DOHH2 (cell line): ENCODE data around the gene TEX261.
"Not testable (repeated sequence)": the region's sequence is repeated elsewhere in the genome, so short reads cannot be mapped to it uniquely, and the experiment has no call there.

Source experiments
- H3F3A ChIP-seq: fragments of 200-600 bp; sonication (generic), shearing (Covaris generic); 2 replicates; pipeline ENCODE4 v1.6.0; 2016; ENCODE audit warnings: antibody characterized with exemption, mild to moderate bottlenecking; ENCODE audit not compliant: control insufficient read depth, insufficient read depth
- H3K27ac ChIP-seq: fragments of 200-600 bp; sonication (generic); 2 replicates; pipeline ENCODE4 v1.5.1; 2014; ENCODE audit warnings: low read depth, mild to moderate bottlenecking, low read length, moderate library complexity
- H3K27me3 ChIP-seq: fragments of 200-600 bp; sonication (generic); 2 replicates; pipeline ENCODE4 v1.6.1; 2014; ENCODE audit warnings: mild to moderate bottlenecking, low read length, mixed read lengths; ENCODE audit not compliant: control insufficient read depth
- H3K36me3 ChIP-seq: fragments of 200-600 bp; sonication (generic); 2 replicates; pipeline ENCODE4 v1.6.1; 2014; ENCODE audit warnings: mild to moderate bottlenecking, low read length, moderate library complexity, mixed read lengths; ENCODE audit not compliant: control insufficient read depth
- H3K4me1 ChIP-seq: fragments of 200-600 bp; sonication (generic); 2 replicates; pipeline ENCODE4 v1.6.1; 2014; ENCODE audit warnings: mild to moderate bottlenecking, low read length, mixed read lengths; ENCODE audit not compliant: control insufficient read depth
- H3K4me2 ChIP-seq: fragments of 200-600 bp; sonication (generic); 2 replicates; pipeline ENCODE4 v1.6.0; 2014; ENCODE audit warnings: mild to moderate bottlenecking, low read length, moderate library complexity
- H3K4me3 ChIP-seq: fragments of 200-600 bp; sonication (generic); 2 replicates; pipeline ENCODE4 v1.5.1; 2014; ENCODE audit warnings: mild to moderate bottlenecking, low read length, mixed read lengths
- H3K79me2 ChIP-seq: fragments of 200-600 bp; sonication (generic); 2 replicates; pipeline ENCODE4 v1.6.1; 2014; ENCODE audit warnings: mild to moderate bottlenecking, low read length, mixed read lengths; ENCODE audit not compliant: control insufficient read depth
- H3K9me2 ChIP-seq: fragments of 200-600 bp; sonication (generic); replicated peaks from 2 replicates; pipeline ENCODE4 v1.6.1; 2014; ENCODE audit warnings: mild to moderate bottlenecking, low read length, mixed read lengths; ENCODE audit not compliant: control insufficient read depth
- H3K9me3 ChIP-seq: fragments of 200-600 bp; sonication (generic); 2 replicates; pipeline ENCODE4 v1.6.1; 2014; ENCODE audit warnings: antibody characterized with exemption, low read length, mixed read lengths; ENCODE audit not compliant: control insufficient read depth, insufficient read depth
- H4K20me1 ChIP-seq: fragments of 200-600 bp; sonication (generic); 2 replicates; pipeline ENCODE4 v1.6.0; 2014; ENCODE audit warnings: low read depth, mild to moderate bottlenecking, antibody characterized with exemption, low read length, moderate library complexity; ENCODE audit not compliant: control insufficient read depth, insufficient read depth
- CTCF ChIP-seq: fragments of 200-600 bp; sonication (generic); IDR thresholded peaks from one replicate; pipeline ENCODE4 v1.5.1; 2014; ENCODE audit warnings: antibody characterized with exemption, mild to moderate bottlenecking, low read depth, low read length; ENCODE audit not compliant: poor library complexity, severe bottlenecking
- EZH2phosphoT487 ChIP-seq: fragments of 200-600 bp; sonication (generic); IDR thresholded peaks from 2 replicates; pipeline ENCODE4 v1.6.1; 2017; ENCODE audit warnings: borderline replicate concordance, mild to moderate bottlenecking, antibody characterized with exemption, low read length, moderate library complexity, mixed read lengths

The TEX261 gene

DNA sequence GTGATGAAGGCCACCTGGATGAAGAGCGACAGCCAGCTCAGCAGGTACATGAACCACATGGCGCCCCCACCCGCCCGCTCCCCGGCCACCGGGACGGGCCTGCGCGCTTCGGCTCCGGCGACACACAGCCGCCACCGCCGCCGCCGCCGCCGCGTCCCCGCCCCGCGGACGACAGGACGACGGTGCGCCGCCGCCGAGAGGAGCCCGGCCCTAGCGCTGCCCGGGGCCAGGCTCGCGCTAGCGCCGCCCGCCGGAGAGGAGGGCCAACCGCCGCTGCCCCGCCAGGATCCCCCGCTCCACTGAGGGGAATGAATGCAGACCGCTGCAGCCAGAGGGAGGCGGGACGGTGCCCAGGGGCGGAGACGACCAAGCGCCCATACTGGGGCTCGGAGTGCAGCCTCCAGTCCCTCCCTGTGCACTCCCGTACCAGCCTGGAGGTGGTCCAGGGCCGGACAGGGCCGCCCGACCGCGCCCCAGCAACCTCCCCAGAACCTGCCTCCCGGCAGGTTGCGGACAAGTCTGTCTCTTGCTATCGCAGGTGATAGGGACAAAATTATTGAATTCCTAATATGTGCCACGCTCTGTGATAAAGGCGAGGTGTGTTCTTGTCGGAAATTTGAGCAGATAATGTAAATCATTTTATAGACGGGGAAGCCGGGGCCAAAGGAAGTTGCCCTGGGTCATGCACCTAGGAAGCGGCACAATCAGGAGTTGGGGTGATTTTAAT is at the start of gene TEX261:
TEX261 (minus strand) TSS at position 175 of the 727 bp plus-strand sequence; CDS start at position 59, 116 bp downstream.
- H3K27me3 ChIP-seq: no peaks in the 10 kb centered on the region
- H3K27ac ChIP-seq: peak within 1 kb of the TSS; percentile 45
- H4K20me1 ChIP-seq: peaks cover 9% of the 10 kb centered on the region
- H3K36me3 ChIP-seq: peaks cover 30% of the 10 kb centered on the region
- H3K9me2 ChIP-seq: no peaks in the 10 kb centered on the region
- H3K9me3 ChIP-seq: no peaks in the 10 kb centered on the region
- peaks cover 28% of the 10 kb centered on the region for H3K4me1 ChIP-seq
- H3K4me2 ChIP-seq: peak within 1 kb of the TSS; percentile 93
- peak within 1 kb of the TSS; percentile 91 for H3K4me3 ChIP-seq
- TF ChIP-seq EZH2phosphoT487 (no peak), CTCF (peak; percentile 55)
- H3K79me2 ChIP-seq: peaks cover 38% of the 10 kb centered on the region
- H3F3A ChIP-seq: peaks cover 3% of the 10 kb centered on the region; the same call in 1 of the 2 replicates

DNA sequence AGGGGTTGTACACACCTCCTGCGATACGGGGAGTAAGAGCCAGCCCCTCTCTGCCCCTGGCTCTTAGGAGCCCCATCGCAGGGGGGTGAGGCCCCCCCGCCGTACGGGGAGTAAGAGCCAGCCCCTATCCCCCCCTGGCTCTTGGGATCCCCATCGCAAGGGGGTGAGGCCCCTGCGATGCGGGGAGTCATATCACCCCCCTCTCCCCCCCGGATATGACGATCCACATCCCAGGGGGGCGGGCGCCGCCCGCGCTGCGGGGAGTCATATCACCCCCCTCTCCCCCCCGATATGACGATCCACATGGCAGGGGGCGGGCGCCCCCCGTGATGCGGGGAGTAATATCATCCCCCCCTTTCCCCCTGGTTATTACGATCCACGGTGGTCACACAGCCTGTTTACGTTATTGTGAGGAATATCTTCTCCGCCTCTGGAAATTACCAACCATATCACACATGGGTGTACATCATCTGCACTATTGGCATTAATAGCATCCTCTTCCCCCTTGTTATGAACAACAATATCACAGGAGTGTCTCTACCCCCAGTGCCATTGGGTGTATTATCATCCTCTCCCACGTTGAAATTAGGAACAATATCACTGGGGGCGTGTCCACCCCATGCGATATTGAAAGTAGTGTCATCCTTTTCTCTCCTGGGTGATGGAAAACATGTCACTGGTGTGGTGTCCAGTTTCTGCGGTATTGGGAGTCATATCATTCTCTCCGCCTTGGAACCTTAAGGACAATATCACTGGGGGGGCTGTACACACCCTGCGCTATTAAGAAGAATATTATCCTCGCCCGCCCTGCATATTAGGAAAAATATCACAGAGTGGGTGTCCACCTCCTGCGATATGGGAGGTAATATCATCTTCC is 49.1 kb upstream of the TEX261 start:
- H3K4me3 ChIP-seq: no peak overlapping the region
- no peaks in the 10 kb centered on the region for H3K36me3 ChIP-seq
- no peaks in the 10 kb centered on the region for H3K79me2 ChIP-seq
- H3K27ac ChIP-seq: no peak overlapping the region
- no peaks in the 10 kb centered on the region for H3K27me3 ChIP-seq
- H3K9me3 ChIP-seq: no peaks in the 10 kb centered on the region
- no peaks in the 10 kb centered on the region for H4K20me1 ChIP-seq
- no peaks in the 10 kb centered on the region for H3F3A ChIP-seq
- 0 out of 2 replicates have a peak, but pooled peaks cover 2% of the 10 kb centered on the region for H3K4me1 ChIP-seq
- no peak overlapping the region for H3K4me2 ChIP-seq
- H3K9me2 ChIP-seq: no peaks in the 10 kb centered on the region
- no peak for TF ChIP-seq CTCF
- no peak for TF ChIP-seq EZH2phosphoT487

GRCh38 chr2:71042287-71042686 is 47.6 kb upstream of the TEX261 start:
- H3F3A ChIP-seq: no peaks in the 10 kb centered on the region
- no peaks in the 10 kb centered on the region for H3K36me3 ChIP-seq
- no peaks in the 10 kb centered on the region for H3K79me2 ChIP-seq
- H3K9me2 ChIP-seq: no peaks in the 10 kb centered on the region
- 0 out of 2 replicates have a peak, but pooled peaks cover 2% of the 10 kb centered on the region for H3K4me1 ChIP-seq
- H3K27ac ChIP-seq: no peak overlapping the region
- no peak overlapping the region for H3K4me2 ChIP-seq
- H3K4me3 ChIP-seq: no peak overlapping the region
- H3K9me3 ChIP-seq: no peaks in the 10 kb centered on the region
- TF ChIP-seq CTCF (no peak), EZH2phosphoT487 (no peak)
- H3K27me3 ChIP-seq: no peaks in the 10 kb centered on the region
- H4K20me1 ChIP-seq: no peaks in the 10 kb centered on the region

DNA sequence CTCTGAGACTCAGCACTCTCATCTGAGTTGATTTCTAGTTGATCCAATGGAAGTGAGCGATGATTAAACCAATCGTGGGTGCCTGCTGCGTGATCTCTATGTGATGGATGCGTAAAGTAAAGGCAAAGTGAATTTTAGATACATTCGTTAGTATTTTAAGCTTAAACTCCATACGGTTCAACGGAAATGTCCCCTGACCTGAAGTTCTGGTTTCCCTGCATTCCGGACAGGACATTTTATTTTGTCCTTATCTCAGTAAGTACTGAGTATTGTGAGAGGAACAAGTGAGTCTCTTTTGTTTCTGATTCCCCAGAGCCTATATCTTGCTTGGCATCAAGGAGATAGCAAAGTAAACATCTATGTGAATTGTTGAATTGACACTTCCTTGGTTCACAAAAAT is 41.6 kb upstream of the TEX261 start:
- H3F3A ChIP-seq, H3K4me3 ChIP-seq, H3K9me2 ChIP-seq, H3K27me3 ChIP-seq, H3K36me3 ChIP-seq, H3K27ac ChIP-seq, H3K79me2 ChIP-seq, H3K4me2 ChIP-seq, H3K4me1 ChIP-seq, H3K9me3 ChIP-seq, H4K20me1 ChIP-seq: not testable (repeated sequence)
